ENCODE measurements around the gene HPSE. TPM values are rescaled to one million over a fixed set of nuclear protein-coding genes. Genes with fewer than 3 reads are reported as not detected.
A peak's percentile ranks its signal among the peaks of the same experiment; 100 is the strongest.

HPSE gene
- total and polyA plus RNA-seq, 2 experiments from 2014 or later: 0.06 TPM; not detected in 1

- H3K9me3 ChIP-seq (ENCODE audit: low read depth): no peaks in the 10 kb centered on the region
- H3K36me3 ChIP-seq: no peaks in the 10 kb centered on the region
- H3K4me1 ChIP-seq (ENCODE audit: low read depth): no peaks in the 10 kb centered on the region
- H3K4me3 ChIP-seq: no peak overlapping the region
- TF ChIP-seq, protein P1, sequence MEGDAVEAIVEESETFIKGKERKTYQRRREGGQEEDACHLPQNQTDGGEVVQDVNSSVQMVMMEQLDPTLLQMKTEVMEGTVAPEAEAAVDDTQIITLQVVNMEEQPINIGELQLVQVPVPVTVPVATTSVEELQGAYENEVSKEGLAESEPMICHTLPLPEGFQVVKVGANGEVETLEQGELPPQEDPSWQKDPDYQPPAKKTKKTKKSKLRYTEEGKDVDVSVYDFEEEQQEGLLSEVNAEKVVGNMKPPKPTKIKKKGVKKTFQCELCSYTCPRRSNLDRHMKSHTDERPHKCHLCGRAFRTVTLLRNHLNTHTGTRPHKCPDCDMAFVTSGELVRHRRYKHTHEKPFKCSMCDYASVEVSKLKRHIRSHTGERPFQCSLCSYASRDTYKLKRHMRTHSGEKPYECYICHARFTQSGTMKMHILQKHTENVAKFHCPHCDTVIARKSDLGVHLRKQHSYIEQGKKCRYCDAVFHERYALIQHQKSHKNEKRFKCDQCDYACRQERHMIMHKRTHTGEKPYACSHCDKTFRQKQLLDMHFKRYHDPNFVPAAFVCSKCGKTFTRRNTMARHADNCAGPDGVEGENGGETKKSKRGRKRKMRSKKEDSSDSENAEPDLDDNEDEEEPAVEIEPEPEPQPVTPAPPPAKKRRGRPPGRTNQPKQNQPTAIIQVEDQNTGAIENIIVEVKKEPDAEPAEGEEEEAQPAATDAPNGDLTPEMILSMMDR (IDR thresholded peaks at IDR 0.05; ENCODE audit: low read depth, low read length): no peak
- H3K27ac ChIP-seq: no peak overlapping the region
- no peak for DNase-seq (ENCODE audit: low read depth in 1 of 2, low spot score in 1 of 2)
- H3K27me3 ChIP-seq: no peaks in the 10 kb centered on the region
These were observed 19.2 kb downstream of the HPSE start for GRCh38 chr4:83315341-83315870.

GRCh38 chr4:83308672-83309071, 26.0 kb downstream of the HPSE start:
- H3K4me3 ChIP-seq: no peak overlapping the region
- peak in 1 of 2 donors; percentile 38 for DNase-seq (ENCODE audit: low read depth in 1 of 2, low spot score in 1 of 2)
- TF ChIP-seq, protein P1 (IDR thresholded peaks at IDR 0.05; ENCODE audit: low read depth, low read length): no peak
- H3K36me3 ChIP-seq: no peaks in the 10 kb centered on the region
- H3K27me3 ChIP-seq: no peaks in the 10 kb centered on the region
- H3K4me1 ChIP-seq (ENCODE audit: low read depth): no peaks in the 10 kb centered on the region
- no peaks in the 10 kb centered on the region for H3K9me3 ChIP-seq (ENCODE audit: low read depth)
- no peak overlapping the region for H3K27ac ChIP-seq

GRCh38 chr4:83307920-83308319, 26.7 kb downstream of the HPSE start:
- Histone ChIP-seq H3K27me3 (no peaks in the 10 kb centered on the region), H3K4me3 (no peak overlapping the region), H3K4me1 (ENCODE audit: low read depth) (no peaks in the 10 kb centered on the region), H3K9me3 (ENCODE audit: low read depth) (no peaks in the 10 kb centered on the region), H3K27ac (no peak overlapping the region), H3K36me3 (no peaks in the 10 kb centered on the region)
- TF ChIP-seq, protein P1 (IDR thresholded peaks at IDR 0.05; ENCODE audit: low read depth, low read length): no peak
- no peak for DNase-seq (ENCODE audit: low read depth in 1 of 2, low spot score in 1 of 2)

DNA sequence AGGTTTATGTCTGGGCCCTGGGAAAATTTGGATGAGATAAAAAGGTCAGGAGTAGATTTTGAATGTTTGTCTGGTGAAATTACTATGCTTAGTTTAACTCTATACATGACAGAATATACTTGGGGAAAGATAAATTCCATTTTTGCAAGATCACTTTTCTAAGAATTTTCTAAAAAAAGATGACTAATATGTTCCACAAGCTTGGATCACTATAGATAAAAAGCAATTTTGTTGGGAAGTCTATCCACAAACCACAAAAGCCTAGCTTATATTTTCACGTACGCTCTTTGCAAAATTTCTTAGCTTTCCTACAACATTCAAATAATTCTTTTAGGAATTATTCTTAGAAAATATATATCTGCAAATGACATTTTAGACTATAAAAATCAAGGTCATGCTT, 29.5 kb downstream of the HPSE start:
- peak in 1 of 2 donors; percentile 24 for DNase-seq (ENCODE audit: low read depth in 1 of 2, low spot score in 1 of 2)
- Histone ChIP-seq H3K27ac (no peak overlapping the region), H3K36me3 (no peaks in the 10 kb centered on the region), H3K9me3 (ENCODE audit: low read depth) (no peaks in the 10 kb centered on the region), H3K4me3 (no peak overlapping the region), H3K27me3 (no peaks in the 10 kb centered on the region), H3K4me1 (ENCODE audit: low read depth) (no peaks in the 10 kb centered on the region)
- TF ChIP-seq, protein P1 (IDR thresholded peaks at IDR 0.05; ENCODE audit: low read depth, low read length): no peak

- no peaks in the 10 kb centered on the region for H3K36me3 ChIP-seq
- no peaks in the 10 kb centered on the region for H3K4me1 ChIP-seq (ENCODE audit: low read depth)
- H3K4me3 ChIP-seq: no peak overlapping the region
- H3K9me3 ChIP-seq (ENCODE audit: low read depth): no peaks in the 10 kb centered on the region
- H3K27ac ChIP-seq: no peak overlapping the region
- DNase-seq (ENCODE audit: low read depth in 1 of 2, low spot score in 1 of 2): no peak
- TF ChIP-seq, protein P1 (IDR thresholded peaks at IDR 0.05; ENCODE audit: low read depth, low read length): no peak
- no peaks in the 10 kb centered on the region for H3K27me3 ChIP-seq
These were observed 36.9 kb downstream of the HPSE start for GRCh38 chr4:83297548-83298260.

Data from cardiac muscle cell (in vitro differentiated cells and primary cell).